Omental fat pad (tissue), 4 donors: ENCODE results near the gene SEPTIN1. TPM values are rescaled to one million over a fixed set of nuclear protein-coding genes. Genes with fewer than 3 reads are reported as not detected.

Experiments
- ATAC-seq: fragments of 150-250 bp; one replicate; pipeline ENCODE4 v1.9.1; 2016; ENCODE audit warnings: mild to moderate bottlenecking, moderate library complexity; ENCODE audit not compliant: low FRiP score
- DNase-seq: peaks from one replicate; pipeline ENCODE4 v3.0.0-alpha.2; 2019; ENCODE audit warnings: low spot score
- total RNA-seq, 4 donors: library from RNA; depleted of rRNA; stranded (reverse); fragments of >200 nt; gene quantifications; one replicate each; pipeline ENCODE4 v1.1.0, GENCODE V29; 2016
- TF ChIP-seq, protein P1 (sequence below), 3 donors: fragments of 450-650 bp; IDR thresholded peaks; one replicate each; pipeline ENCODE4 v1.5.1; 2016 to 2017; ENCODE audit warnings: antibody characterized with exemption in 3 of 3, mild to moderate bottlenecking in 3 of 3, moderate library complexity in 2 of 3

The SEPTIN1 gene, protein sequence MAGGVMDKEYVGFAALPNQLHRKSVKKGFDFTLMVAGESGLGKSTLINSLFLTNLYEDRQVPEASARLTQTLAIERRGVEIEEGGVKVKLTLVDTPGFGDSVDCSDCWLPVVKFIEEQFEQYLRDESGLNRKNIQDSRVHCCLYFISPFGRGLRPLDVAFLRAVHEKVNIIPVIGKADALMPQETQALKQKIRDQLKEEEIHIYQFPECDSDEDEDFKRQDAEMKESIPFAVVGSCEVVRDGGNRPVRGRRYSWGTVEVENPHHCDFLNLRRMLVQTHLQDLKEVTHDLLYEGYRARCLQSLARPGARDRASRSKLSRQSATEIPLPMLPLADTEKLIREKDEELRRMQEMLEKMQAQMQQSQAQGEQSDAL
- 1 to 10 TPM in 3 of 4 donors, under 1 TPM in 1; 0.93 to 2.6 (median 2.4) TPM for total RNA-seq

DNA sequence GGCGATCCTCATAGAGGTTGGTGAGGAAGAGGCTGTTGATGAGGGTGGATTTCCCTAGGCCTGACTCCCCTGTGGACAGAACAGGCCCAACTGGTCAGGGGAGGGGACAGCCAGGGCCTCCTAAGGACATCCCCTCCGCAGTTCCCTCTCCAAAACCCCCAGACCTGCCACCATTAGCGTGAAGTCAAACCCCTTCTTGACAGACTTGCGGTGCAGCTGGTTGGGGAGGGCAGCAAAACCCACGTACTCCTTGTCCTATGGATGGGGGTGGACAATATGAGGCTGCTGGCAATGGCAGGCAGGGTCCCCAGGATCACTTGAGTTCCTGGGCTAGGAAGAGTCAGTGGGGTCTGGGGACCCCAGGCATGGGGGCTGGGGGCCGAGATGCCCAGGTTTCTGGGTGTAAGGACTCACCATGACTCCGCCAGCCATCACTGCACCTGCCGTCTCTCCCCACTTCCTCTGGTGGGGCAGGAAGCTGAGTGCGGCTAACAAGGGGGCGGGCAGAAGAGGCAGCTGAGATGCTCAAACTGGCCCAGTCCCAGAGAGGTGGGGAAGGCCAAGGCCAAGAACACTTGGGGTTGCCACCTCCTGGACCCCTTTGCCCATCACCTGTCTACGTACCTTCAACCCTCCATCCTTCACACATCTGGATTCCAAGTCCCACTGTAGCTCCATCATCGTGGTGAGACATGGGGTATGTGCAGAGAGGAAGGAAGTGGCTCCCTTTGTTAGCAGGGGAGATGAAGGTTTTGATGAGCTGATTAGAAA lies at the start of gene SEPTIN1:
SEPTIN1 (minus strand) TSS at position 451 of the 771 bp plus-strand sequence; CDS start at position 432, 19 bp downstream.
- DNase-seq (no peak), ATAC-seq (no peak)
- TF ChIP-seq, protein P1, sequence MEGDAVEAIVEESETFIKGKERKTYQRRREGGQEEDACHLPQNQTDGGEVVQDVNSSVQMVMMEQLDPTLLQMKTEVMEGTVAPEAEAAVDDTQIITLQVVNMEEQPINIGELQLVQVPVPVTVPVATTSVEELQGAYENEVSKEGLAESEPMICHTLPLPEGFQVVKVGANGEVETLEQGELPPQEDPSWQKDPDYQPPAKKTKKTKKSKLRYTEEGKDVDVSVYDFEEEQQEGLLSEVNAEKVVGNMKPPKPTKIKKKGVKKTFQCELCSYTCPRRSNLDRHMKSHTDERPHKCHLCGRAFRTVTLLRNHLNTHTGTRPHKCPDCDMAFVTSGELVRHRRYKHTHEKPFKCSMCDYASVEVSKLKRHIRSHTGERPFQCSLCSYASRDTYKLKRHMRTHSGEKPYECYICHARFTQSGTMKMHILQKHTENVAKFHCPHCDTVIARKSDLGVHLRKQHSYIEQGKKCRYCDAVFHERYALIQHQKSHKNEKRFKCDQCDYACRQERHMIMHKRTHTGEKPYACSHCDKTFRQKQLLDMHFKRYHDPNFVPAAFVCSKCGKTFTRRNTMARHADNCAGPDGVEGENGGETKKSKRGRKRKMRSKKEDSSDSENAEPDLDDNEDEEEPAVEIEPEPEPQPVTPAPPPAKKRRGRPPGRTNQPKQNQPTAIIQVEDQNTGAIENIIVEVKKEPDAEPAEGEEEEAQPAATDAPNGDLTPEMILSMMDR (IDR thresholded peaks at IDR 0.05) = no peak

DNA sequence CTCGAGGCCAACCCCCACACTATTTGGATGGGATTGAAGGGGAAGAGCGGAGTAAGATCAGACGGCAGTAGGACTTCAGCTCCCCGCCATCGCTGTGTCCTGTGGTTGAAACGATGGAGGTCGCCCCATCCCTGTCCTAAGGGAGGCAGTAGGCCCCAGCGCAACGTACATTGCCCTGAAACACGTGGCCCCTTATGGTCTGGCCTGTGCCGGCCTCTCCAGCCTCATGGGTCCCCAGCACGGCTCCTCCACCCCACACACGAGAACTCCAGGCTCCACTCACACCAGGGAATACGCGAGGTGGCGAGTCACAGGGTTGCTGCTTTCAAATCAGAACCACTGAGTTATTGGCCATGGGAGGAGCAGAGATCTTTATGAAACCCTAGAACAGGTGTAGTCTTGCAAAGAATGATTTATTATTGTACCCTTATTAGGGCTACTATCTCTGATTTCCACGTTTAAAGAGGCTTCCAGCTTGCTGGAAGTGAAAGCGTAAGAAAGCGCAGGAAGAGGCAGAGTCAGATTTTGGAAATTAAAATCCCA lies 48.1 kb upstream of the SEPTIN1 start:
- DNase-seq (no peak), ATAC-seq (peak; percentile 8)
- TF ChIP-seq, protein P1 (IDR thresholded peaks at IDR 0.05) = no peak

DNA sequence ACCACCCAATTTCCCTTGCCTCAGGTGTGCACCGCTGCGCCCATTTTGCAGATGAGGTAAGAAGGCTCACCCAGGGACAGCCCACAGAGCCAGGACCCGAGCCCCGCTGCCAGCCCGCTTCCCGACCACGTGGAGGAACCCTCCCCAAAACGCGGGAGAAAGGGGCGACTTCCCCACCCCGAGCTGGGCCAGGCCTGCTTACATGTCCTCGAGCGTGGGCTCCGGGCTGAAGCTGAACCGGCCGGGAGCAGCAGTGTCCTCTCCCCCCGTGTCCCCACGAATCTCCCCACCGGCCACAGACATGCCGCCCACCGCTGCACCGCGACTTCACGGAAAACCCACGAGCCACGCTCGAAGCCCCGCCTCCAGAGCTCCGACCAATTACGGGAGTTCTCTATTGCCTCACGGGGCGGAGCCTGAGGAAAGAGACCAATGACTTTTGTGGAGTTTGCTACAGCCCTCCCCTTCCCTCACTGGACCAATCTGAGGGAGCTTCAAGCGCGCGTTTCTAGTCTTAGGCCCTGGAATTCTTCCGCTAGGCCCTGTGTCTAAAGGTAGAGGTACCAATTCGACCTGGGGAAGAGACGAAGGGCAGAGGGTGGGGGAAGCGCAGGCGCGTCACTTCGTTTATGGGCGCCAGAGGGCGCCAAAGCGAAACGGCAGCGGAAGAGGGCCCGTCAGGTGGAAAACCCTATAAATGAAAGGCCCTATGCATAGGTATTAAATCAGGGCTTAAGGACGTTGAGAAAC lies 47.5 kb upstream of the SEPTIN1 start, which contains the start of gene DCTPP1:
DCTPP1 (minus strand) TSS at position 353 of the 750 bp plus-strand sequence; CDS start at position 303, 50 bp downstream.
- peak; percentile 92 for DNase-seq
- TF ChIP-seq, protein P1 (IDR thresholded peaks at IDR 0.05) = peak in 2 of 3 donors; percentile 21 to 42
- peak; percentile 100 for ATAC-seq

DNA sequence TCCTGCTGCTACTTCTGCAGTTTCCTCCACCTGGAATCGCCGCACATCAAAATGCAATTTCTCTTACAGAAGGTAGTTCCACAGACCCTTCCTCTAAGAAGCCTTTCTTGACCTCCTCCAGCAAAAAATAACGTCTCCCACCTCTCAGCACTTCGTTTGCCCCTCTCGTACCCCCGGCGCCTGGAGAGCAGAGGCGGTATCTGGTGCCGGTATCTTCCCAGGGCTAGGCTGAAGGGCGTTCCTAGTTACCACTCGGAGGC lies 47.0 kb upstream of the SEPTIN1 start:
- DNase-seq = no peak
- TF ChIP-seq, protein P1 (IDR thresholded peaks at IDR 0.05) = no peak
- peak; percentile 12 for ATAC-seq

DNA sequence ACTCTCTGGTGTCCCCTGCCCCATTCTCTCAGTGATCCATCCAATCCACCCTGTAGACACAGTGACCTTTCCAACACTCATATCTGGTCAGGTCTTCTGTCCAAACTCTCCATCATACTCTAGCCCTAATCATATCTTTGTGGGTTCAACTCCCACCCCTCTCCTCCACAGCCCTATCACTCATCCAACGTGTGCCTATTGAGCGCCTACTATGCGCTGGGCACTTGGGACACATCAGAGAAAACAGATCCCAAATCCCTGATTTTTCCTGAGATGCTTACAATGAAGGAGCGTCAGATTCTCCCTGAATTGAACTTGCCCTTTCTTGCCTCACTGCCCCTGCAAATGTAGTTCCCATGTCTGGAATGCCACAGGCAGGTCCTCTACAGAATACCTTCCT lies 45.7 kb upstream of the SEPTIN1 start:
- DNase-seq = no peak
- TF ChIP-seq, protein P1 (IDR thresholded peaks at IDR 0.05) = no peak
- ATAC-seq = no peak

DNA sequence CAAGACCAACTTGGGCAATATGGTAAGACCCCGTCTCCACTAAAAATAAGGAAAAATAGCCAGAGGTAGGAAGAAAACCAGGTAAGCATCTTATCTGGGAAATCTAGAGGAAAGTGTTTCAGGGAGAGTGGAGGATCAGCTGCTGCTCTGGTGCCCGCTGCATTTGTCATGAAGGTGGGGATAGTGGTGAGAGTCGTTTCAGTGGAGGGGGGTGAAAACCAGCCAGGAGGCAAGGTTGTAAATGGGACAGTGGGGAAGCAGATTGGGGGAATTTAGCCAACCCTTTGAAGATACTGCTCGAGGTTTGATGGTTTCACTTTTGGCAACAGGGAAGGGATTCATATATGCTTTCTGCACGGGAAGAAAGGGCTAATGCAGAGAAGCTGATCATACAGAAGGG lies 38.6 kb upstream of the SEPTIN1 start:
- ATAC-seq (no peak), DNase-seq (no peak)
- TF ChIP-seq, protein P1 (IDR thresholded peaks at IDR 0.05) = no peak
